Measurements from ENCODE around the gene A1BG.

Gene A1BG

GRCh38 chr19:58300620-58301019 lies 52.7 kb downstream of the A1BG start:
- DNase-seq (ENCODE audit: low read depth in 1 of 2, low spot score in 1 of 2), result no peak

GRCh38 chr19:58296104-58296503 lies 57.2 kb downstream of the A1BG start:
- DNase-seq (ENCODE audit: low read depth in 1 of 2, low spot score in 1 of 2), result no peak
